GM18505 (cell line): ENCODE data around the gene PLEKHS1.
"Not testable (repeated sequence)": the region's sequence is repeated elsewhere in the genome, so short reads cannot be mapped to it uniquely, and the experiment has no call there.

ENCODE experiments used
- ATAC-seq: cut with Tn5 transposase; IDR thresholded peaks from one replicate; pipeline ENCODE4 v1.9.1; 2021; ENCODE audit not compliant: unreplicated experiment
- POLR2A ChIP-seq: IDR thresholded peaks from 4 replicates; pipeline ENCODE4 v1.6.1; 2011; ENCODE audit warnings: borderline replicate concordance; ENCODE audit not compliant: insufficient read depth, insufficient read length; ENCODE audit errors: extremely low read depth

Gene PLEKHS1

DNA sequence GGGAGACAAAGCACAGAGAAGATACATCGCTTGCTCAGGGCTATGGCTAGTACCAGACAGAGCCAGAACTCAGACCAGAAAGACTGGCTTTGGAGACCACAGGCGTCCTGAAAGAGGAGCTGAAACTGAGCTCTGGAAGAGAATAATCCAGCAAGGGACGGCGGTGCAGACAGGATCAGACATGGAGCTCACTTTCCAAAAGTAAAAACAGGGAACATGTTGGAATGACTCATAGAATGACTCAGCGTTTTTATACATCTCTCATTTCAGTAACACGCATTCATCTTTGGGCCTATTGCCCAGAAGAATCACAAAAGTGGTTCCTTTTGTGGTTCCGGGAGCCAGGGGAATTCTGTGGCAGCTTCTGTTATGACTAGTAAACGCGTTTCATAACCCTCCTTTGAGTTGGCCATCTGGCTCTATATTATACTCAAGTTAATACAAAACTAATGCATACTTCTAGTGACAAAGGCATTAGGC, 37.2 kb downstream of the PLEKHS1 start:
- ATAC-seq = peak; percentile 72
- no peak for TF ChIP-seq POLR2A

DNA sequence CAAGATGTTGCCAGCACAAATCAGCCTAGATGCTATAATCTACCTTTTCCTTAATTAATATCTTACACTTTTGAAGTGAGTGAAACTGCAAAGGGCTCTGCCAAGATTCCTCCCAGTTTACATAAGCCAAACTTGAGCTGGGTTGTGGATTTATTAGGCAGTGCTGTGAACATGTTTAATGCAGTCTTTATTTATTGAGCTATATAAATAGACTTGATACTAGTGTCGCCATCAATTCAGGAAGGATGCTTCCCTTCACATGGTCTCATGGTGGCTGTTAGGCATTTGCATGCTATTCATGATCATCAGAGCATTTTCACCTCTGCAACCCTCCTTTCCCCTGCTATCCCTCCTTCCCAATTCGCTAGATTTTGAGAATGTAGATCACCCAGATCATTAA, 40.2 kb downstream of the PLEKHS1 start:
- no peak for ATAC-seq
- no peak for TF ChIP-seq POLR2A

DNA sequence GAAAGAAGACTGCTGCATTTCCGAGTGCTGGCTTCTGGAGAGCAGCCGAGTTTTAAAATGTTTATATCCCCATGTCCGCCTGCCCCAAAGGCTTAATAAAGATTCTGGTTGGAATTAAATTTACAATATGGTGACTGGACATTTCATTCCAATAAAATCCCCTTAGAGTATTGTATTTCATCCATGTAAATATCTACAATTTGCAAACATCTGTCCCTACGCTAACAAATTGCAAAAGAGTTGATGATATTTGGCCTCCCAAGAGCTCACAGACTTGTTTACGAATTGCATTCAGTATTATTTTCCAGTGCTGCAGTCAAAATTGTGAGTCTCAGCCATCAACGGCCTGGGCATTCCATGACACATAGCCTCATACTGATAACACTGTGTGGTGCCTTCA, 50.1 kb downstream of the PLEKHS1 start:
- TF ChIP-seq POLR2A = no peak
- ATAC-seq = no peak

DNA sequence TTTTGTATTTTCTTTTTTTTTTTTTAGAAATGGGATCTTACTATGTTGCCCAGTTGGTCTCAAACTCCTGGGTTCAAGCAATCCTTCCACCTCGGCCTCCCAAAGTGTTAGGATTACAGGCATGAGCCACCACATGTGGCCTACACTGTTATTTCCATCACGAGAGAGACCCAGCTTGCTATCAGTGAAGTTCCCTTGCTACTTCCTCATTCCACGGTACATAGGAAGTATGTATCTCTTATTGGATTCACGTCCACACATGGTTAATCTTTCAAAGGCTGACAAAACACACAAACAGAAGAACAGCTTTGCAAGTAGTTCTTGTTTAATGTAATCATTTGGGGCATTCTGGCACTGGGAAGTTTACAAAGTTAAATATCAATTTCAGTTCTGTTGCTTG, 51.5 kb downstream of the PLEKHS1 start:
- ATAC-seq = no peak
- no peak for TF ChIP-seq POLR2A

DNA sequence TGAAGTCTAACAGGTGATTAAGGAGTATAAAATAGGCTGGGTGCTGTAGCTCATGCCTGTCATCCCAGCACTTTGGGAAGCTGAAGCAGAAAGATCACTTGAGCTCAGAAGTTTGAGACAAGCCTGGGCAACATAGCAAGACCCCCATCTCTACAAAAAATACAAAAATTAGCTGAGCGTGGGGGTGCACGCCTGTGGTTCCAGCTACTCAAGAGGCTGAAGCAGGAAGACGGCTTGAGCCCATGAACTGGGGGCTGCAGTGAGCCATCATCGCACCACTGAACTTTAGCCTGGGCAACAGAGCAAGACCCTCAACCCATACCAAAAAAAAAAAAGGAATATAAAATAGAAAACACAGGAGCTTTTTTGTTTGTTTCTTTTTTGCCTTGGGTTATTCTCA, 55.0 kb downstream of the PLEKHS1 start:
- no peak for ATAC-seq
- TF ChIP-seq POLR2A = no peak

DNA sequence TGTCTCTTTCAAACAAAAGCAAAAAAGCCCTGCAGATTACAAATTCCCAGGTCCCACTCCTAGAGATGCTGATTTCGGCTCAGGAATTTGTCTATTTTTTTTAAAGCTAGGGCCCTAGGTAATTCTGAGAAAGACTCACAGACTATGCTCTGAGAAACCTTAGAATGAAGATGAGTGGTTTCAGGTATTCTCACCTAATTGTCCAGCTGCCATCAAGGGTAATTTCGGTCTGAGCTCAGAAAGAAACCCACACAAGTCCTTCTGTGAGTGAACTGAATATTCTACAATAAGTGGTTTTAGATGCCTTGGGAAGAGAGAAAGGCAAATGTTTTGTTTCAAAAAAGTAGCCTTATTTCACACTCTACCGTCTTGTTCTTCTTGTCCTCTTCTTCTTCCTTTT, 56.7 kb downstream of the PLEKHS1 start:
- ATAC-seq = no peak

DNA sequence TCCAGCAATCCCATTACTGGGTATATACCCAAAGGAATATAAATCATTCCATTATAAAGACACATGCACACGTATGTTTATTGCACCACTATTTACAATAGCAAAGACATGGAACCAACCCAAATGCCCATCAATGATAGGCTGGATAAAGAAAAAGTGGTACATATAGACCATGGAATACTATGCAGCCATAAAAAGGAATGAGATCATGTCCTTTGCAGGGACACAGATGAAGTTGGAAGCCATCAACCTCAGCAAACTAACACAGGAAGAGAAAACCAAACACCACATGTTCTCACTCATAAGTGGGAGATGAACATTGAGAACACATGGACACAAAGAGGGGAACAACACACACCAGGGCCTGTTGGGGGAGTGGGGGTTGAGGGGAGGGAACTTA, 63.2 kb downstream of the PLEKHS1 start:
- not testable (repeated sequence) for ATAC-seq

More for the DNA sequence above, 56.7 kb downstream of the PLEKHS1 start:
- TF ChIP-seq POLR2A = no peak

DNA sequence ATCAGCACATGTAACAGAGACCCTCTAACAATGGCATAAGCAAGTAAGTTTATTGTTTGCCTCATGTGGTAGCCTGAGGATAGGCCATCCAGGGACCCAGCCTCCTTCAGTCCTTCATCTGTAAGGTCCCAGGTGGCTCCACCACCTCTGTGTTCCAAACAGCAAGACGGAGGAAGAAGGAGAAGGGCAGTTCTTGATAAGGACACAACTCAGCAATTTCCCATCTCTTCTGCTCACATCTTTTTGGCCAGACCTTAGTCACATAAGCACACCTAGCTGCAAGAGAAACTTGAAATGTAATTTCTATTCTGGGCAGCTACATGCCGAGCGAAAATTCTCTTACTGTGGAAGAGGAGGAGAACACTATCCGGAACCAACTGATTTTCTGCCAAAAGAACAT, 68.5 kb downstream of the PLEKHS1 start:
- no peak for ATAC-seq
- TF ChIP-seq POLR2A = no peak

DNA sequence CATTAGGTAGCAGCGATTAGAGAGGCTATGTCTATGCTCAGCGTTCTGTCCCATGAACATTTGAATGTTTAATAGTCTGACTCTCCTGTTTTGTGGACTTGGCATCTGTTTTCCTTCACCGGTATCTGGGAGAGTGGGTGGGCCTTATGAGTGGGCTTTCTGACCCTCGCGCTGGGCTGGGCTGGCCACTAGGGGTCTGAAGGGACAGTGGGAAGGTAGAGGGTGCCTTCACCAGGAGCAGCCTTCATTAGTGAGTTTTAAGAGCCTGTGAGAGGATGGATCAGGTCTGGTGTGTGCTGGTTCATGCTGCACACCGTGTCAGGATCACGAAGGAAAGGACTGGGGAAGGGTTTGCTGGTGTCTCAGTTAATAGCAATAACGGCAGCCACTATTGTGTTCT, 69.0 kb downstream of the PLEKHS1 start:
- no peak for ATAC-seq
- no peak for TF ChIP-seq POLR2A

DNA sequence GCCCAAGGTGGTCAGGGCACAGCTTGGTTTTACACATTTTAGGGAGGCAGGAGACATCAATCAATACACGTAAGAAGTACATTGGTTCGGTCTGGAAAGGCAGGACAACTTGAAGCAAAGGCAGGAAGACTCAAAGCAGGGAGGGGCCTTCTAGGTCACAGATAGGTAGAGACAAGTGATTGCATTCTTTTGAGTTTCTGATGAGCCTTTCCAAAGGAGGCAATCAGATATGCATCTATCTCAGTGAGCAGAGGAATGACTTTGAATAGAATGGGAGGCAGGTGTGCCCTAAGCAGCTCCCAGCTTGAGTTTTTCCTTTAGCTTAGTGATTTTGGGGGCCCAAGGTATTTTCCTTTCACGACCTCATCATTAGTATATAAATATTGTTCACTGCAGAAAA, 69.8 kb downstream of the PLEKHS1 start:
- ATAC-seq = not testable (repeated sequence)

DNA sequence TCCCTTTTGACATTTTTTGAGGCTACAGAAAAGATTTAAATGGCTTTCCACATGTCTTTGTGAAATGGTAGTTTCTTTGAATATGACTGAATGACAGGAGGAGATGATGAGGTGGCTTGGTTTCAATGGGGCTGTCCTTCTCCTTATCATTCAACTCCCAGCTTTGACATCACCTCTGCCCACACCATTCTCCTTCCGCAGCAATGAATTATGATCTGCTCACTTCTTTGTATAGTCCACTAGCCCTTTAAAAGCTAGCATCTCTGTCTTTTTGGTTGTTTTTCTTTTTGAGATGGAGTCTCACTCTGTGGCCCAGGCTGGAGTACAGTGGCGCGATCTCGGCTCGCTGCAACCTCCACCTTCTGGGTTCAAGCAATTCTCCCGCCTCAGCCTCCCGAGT, 70.7 kb downstream of the PLEKHS1 start:
- ATAC-seq = no peak
- TF ChIP-seq POLR2A = no peak

DNA sequence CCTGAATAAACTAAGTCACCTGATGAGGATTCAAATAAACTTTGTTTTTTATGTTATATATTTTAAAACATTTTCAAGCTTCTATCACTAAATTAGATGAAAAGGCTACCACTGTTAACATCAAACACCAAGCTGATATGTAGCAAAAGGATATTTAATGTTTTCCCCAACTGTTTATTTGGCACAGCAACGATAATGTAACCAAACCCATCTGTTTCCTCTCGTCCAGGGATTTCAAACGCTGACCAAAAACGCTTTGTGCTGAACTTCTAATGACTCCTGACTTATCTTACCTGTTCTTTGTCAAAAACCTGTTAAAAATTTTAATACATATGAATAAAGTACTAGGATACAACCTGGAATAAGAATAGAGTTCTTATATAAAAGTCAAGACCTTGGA, 71.9 kb downstream of the PLEKHS1 start:
- no peak for TF ChIP-seq POLR2A
- no peak for ATAC-seq

DNA sequence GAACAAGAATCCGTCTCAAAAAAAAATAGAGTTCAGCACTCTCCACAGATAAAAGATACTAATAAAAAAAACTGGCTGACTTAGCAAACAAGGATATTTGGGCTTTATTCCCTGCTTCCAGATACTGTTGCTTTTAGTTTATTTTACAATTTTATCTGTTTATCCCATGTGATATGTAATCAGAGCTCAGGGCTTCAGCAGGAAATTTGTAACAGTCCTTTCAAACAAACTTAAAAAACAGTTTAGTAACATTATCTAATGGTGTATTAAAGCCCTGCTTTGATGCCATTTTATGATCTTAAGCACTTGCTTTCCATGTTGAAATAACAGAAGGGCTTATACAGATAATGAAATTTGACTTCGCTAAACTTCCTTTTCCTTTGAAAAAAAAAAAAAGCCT, 74.3 kb downstream of the PLEKHS1 start:
- ATAC-seq = no peak
- no peak for TF ChIP-seq POLR2A

DNA sequence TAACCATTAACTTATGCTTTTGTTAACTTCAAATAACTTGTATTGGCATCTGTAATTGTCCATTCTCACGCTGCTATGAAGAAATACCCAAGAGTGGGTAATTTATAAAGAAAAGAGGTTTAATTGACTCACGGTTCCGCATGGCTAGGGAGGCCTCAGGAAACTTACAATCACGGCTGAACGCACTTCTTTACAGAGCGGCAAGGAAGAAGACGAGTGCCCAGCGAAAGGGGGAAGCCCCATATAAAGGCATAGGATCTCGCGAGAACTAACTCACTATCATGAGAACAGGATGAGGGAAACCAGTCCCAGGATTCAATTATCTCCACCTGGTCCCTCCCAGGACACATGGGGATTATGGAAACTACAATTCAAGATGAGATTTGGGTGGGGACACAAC, 77.1 kb downstream of the PLEKHS1 start:
- ATAC-seq = not testable (repeated sequence)
